Neural cell (in vitro differentiated cells): ENCODE measurements around the gene GNAS-AS1.

ENCODE experiments used
- CTCF ChIP-seq: fragments of 450-650 bp; IDR thresholded peaks from 2 replicates; pipeline ENCODE4 v1.5.1; 2014; ENCODE audit warnings: antibody characterized with exemption, mild to moderate bottlenecking, moderate library complexity; ENCODE audit not compliant: poor library complexity, severe bottlenecking
- EZH2 ChIP-seq: fragments of 200-600, 300-800 bp; shearing (Covaris generic), sonication (generic); IDR thresholded peaks from 2 replicates; pipeline ENCODE4 v1.6.1; 2014; ENCODE audit warnings: antibody characterized with exemption, low read length, borderline replicate concordance, mild to moderate bottlenecking; ENCODE audit not compliant: insufficient read depth, poor library complexity, severe bottlenecking

DNA sequence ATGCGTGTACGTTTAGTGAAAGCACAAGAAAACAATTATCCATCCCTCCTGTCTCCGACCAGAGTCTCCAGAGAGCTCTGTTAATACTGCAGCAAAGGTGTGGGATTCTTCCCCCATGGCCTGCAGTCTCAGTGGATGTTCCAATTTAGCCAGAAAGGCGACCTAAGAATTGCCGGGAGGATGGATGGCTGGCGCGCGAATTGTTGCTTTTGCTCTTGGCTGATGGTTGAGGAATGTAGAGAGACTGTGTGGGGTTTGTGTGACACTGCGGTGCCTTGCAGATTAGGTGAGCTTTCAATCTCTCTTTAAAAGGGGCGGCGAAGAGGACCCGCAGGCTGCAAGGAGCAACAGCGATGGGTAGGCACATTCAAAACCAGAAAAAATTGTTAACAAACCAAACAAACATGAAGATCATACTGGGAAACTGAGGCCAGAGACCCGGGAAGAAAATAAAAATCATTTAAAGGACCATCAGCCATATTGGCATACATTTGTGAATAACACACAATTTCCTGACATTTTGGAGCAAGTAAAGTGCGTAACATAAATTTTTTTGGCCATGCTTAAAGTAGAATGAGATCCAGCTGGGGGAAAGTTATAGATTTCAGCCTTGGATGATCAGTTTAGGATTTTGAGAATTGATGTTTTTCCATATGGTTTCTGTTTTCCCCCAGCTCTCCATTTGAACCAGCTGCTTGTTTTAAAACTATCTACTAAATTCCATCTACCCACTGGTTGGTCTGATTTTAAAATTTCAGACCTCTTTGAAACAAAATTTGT is 48.1 kb upstream of the GNAS-AS1 start:
- TF ChIP-seq CTCF (no peak), EZH2 (no peak)
